Measurements from ENCODE around the gene FBH1. TPM values are rescaled to one million over a fixed set of nuclear protein-coding genes. Genes with fewer than 3 reads are reported as not detected.
A peak's percentile ranks its signal among the peaks of the same experiment; 100 is the strongest.
"Not testable (repeated sequence)": the region's sequence is repeated elsewhere in the genome, so short reads cannot be mapped to it uniquely, and the experiment has no call there.

The FBH1 gene
- polyA plus RNA-seq, 1 donor, result 44.1 TPM

GRCh38 chr10:5960070-5960972 is 70.3 kb downstream of the FBH1 start:
- DNase-seq, result no peak

- not testable (repeated sequence) for DNase-seq
Measured at GRCh38 chr10:5960973-5961275, 70.9 kb downstream of the FBH1 start.

- no peak for DNase-seq
Measured at GRCh38 chr10:5961405-5962100, 71.5 kb downstream of the FBH1 start.

GRCh38 chr10:5962358-5962940 is 72.4 kb downstream of the FBH1 start:
- not testable (repeated sequence) for DNase-seq

GRCh38 chr10:5963071-5963470 is 73.0 kb downstream of the FBH1 start:
- no peak for DNase-seq

GRCh38 chr10:5963591-5963990 is 73.5 kb downstream of the FBH1 start:
- no peak for DNase-seq

- no peak for DNase-seq
Measured at GRCh38 chr10:5964736-5965135, 74.7 kb downstream of the FBH1 start.

- DNase-seq, result no peak
Measured at GRCh38 chr10:5965266-5965665, 75.2 kb downstream of the FBH1 start.

- no peak for DNase-seq
Measured at GRCh38 chr10:5968037-5968680, 78.1 kb downstream of the FBH1 start.

- no peak for DNase-seq
Measured at GRCh38 chr10:5968681-5969453, 78.8 kb downstream of the FBH1 start.

GRCh38 chr10:5970066-5970465 is 80.0 kb downstream of the FBH1 start:
- no peak for DNase-seq

- DNase-seq, result no peak
Measured at GRCh38 chr10:5970527-5970926, 80.5 kb downstream of the FBH1 start.

- DNase-seq, result no peak
Measured at GRCh38 chr10:5971315-5971832, 81.3 kb downstream of the FBH1 start.

- no peak for DNase-seq
Measured at GRCh38 chr10:5971886-5972285, 81.8 kb downstream of the FBH1 start.

- no peak for DNase-seq
Measured at GRCh38 chr10:5973069-5973468, 83.0 kb downstream of the FBH1 start.

- DNase-seq, result no peak
Measured at GRCh38 chr10:5975641-5976473, 85.8 kb downstream of the FBH1 start.

- peak; percentile 53 for DNase-seq
Measured at GRCh38 chr10:5976512-5977470, 86.7 kb downstream of the FBH1 start.

- DNase-seq, result peak; percentile 57
Measured at GRCh38 chr10:5977471-5978229, 87.6 kb downstream of the FBH1 start, which contains the start of gene IL15RA. TSS of gene IL15RA (minus strand) at chr10:5977543. CDS start at chr10:5977492, 51 bp downstream.

GRCh38 chr10:5978230-5978489 is 88.1 kb downstream of the FBH1 start:
- no peak for DNase-seq

Data from hindlimb muscle (tissue), 1 donor.